ENCODE results near the gene SF3A1. TPM values are rescaled to one million over a fixed set of nuclear protein-coding genes. Genes with fewer than 3 reads are reported as not detected.

Gene SF3A1
- total and polyA plus RNA-seq, 2 of the 13 experiments (the other 11 are each of a cell fraction or from before 2014, with no cell fraction given): 10.0 to 22.0 TPM

GRCh38 chr22:30396871-30397655, 40.4 kb upstream of the SF3A1 start, which contains the start of gene SEC14L2 (continued):
- TF ChIP-seq AKAP8 (CRISPR knock-in tag; IDR thresholded peaks at IDR 0.05) (peak; percentile 51), MZF1 (CRISPR knock-in tag; IDR thresholded peaks at IDR 0.05; ENCODE audit: borderline replicate concordance) (peak; percentile 70; the same call in 1 of the 2 replicates), POLR2G (IDR thresholded peaks at IDR 0.05; ENCODE audit: low read depth, low read length) (peak; percentile 48; the same call in 1 of the 2 replicates), HCFC1 (IDR thresholded peaks at IDR 0.05; ENCODE audit: low read depth, low read length) (no peak), HOXA3 (CRISPR knock-in tag; IDR thresholded peaks at IDR 0.05) (0 out of 2 replicates have a peak, but pooled peaks have one; percentile 11), PAXIP1 (CRISPR knock-in tag; conservative IDR thresholded peaks at IDR 0.05) (no peak), ZNF687 (CRISPR knock-in tag; IDR thresholded peaks at IDR 0.05) (peak; percentile 71), ZNF576 (CRISPR knock-in tag; IDR thresholded peaks at IDR 0.05) (0 out of 2 replicates have a peak, but pooled peaks have one; percentile 25), THRA (CRISPR knock-in tag; IDR thresholded peaks at IDR 0.05; ENCODE audit: borderline replicate concordance) (no peak), ZSCAN25 (CRISPR knock-in tag; IDR thresholded peaks at IDR 0.05) (no peak), ZNF557 (CRISPR knock-in tag; IDR thresholded peaks at IDR 0.05) (no peak), FOXA1 (IDR thresholded peaks at IDR 0.05) (no peak), FOXA1 (CRISPR knock-in tag; IDR thresholded peaks at IDR 0.05) (no peak), ETV6 (CRISPR knock-in tag; conservative IDR thresholded peaks at IDR 0.05) (no peak), RFXAP (CRISPR knock-in tag; IDR thresholded peaks at IDR 0.05; ENCODE audit: borderline replicate concordance) (no peak), EED (CRISPR knock-in tag; IDR thresholded peaks at IDR 0.05) (0 out of 2 replicates have a peak, but pooled peaks have one; percentile 34), ZNF790 (CRISPR knock-in tag; IDR thresholded peaks at IDR 0.05; ENCODE audit: borderline replicate concordance) (no peak), ZFP91 (CRISPR knock-in tag; IDR thresholded peaks at IDR 0.05; ENCODE audit: borderline replicate concordance) (peak; percentile 99)
